ENCODE measurements around the gene NXN.
"Not testable (repeated sequence)": the region's sequence is repeated elsewhere in the genome, so short reads cannot be mapped to it uniquely, and the experiment has no call there.

Gene NXN

DNA sequence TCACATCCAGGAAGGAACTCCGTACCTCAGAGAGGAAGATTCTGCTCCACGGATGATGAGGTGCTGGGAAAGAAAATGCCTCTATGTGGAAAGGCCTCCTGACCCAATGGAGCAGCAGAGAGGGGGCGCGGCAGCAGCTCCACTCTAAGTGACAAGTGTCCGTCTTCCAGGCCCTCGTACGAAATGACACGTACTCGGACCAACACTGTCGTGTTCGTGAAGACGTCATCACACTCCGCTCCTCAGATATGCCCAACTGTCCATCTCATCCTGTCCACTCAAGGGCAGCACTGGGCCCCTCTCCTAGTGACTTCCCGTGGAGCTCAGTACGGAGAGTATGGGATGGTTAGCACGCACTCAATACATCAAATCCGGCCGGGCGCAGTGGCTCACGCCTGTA lies 165.2 kb downstream of the NXN start:
- no peak for DNase-seq

DNA sequence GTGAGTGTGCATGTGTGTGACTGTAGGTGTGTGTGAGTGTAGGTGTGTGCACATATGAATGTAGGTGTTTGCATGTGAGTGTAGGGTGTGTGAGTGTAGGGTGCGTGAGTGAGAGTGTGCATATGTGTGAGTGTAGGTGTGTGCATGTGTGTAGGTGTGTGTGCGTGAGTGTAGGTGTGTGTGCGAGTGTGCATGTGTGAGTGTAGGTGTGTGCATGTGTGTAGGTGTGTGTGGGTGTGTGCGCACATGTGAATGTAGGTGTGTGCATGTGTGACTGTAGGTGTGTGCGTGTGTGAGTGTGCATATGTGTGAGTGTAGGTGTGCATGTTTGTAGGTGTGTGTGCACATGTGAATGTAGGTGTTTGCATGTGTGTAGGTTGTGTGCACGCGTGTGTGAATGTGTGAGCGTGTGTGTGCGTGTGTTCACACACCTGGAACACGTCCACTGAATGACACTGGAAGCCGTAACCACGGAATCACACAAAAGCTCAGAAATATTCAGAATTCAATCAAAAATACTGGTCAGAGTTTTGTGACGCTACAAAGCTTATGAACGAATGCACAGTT lies 166.9 kb downstream of the NXN start:
- DNase-seq, result no peak

DNA sequence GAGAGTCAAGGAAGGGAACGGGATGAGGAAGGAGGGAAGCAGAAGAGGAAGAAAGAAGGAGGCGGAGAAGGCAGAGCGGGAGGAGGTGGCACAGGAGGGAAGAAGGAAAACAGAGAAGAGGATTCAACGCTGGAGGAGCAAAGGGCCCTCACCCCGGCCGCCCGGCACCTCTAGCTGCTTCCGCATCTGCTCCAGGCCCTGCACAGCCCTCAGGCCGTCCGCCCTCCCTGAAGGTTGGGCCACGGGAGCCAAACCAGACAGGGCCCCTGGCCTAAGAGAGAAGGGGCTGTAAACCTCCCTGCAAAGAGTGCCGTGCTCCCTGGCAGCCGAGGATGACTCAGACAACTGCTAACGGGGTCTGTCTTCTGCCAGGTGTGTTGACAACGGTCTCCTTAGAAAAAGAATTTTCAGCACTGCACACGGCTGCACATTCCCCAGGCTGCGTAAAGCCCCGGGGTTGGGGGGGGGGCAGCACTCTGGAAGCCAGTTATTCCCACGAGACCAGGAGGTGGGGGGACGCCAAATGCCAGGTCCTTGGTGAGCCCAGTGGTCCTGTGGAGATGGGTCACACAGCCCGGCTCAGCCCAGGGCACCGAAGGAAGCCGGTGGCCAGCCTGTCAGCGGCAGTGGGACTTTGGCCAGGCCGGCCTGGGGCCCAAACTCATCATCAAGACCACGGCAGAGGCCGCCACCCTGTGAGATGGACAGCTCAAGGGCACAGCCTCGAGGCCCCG lies 168.4 kb downstream of the NXN start:
- no peak for DNase-seq

DNA sequence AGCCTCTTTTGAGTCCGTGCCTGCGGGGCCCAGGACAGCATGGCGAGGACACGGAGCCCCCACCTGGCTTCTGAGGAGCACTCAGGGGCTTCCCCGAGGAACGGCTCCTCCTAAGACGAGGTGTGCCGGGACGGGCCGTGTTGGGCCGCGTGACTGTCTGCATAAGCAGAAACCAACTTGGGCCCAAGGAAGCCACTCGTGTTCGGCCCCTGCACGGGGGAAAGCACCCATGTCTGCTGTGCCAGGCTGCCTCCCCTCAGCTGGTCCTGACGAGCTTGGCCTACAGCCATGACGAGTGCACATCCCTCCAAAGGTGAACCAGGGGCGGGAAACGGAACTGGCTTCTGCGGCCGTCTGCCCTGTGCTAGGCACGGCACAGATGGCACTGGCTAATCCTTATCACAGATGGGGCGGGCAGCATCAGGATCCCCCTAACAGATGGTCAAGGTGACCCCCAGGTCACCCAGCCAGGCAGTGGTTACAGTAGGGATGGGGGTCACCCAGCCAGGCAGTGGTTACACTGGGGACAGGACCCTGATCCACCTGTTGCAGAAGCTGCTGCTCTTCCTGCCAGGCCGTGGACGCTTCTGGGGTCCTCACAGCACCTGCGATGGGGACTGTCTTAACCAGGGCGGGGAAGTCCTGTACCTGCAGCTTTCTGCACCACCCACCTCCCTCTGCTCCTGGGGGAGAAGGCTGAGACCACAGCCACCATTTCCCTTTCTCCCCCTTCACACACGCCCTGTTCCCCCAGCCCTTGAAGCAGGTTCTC lies 171.9 kb downstream of the NXN start:
- no peak for DNase-seq

DNA sequence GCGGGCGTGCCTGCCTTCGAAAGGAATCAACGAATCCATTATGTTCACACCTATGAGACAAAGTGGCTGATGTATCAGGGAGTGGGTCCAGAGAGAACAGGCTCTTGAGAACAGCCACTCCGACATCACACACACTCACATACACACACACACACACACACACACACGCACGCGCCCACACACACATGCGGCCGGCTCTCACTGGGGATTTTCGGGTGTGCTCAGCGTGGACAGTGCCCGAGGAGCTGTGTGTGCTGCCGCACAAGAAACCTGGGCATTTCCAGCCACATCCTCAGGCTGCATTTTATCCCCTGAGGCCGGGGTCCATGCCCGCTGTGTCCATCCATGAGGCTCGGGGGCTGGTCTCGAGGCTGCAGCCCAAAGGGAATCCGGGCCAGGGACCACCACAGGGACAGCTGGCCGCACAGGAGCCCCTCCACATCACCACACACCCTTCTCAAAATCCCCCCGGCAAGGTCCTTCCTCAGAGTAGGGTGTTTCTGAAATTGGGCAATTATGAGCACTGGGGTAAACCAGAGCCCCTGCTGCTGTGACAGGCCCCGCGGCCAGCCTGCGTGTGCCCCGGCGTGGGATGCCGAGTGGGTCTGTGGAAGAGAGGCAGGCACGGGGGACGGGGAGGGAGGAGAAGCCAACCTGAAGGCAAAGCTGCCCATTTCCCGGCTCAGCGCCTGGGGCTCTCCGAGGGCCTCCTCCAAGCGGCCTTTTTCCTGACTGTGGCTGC lies 172.6 kb downstream of the NXN start:
- no peak for DNase-seq

DNA sequence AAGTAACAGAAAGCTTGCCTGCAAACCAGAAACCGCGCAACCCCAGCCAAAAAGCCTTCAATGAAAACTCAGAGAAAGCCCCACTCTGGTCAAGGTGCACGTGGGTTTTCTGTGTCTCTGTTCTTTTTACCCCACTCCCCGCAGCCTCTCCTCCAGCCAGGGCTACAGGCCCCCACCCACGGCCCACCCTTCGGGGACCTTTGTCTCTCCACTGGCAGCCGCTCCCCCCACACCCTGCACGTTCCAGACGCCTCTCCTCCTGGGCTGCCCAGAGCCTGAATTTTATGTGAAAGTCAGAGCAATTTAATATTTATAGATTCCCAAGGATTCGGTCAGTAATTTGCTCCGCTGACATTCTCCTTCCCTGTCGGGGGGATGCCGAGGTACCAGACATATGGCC lies 173.2 kb downstream of the NXN start:
- no peak for DNase-seq

DNA sequence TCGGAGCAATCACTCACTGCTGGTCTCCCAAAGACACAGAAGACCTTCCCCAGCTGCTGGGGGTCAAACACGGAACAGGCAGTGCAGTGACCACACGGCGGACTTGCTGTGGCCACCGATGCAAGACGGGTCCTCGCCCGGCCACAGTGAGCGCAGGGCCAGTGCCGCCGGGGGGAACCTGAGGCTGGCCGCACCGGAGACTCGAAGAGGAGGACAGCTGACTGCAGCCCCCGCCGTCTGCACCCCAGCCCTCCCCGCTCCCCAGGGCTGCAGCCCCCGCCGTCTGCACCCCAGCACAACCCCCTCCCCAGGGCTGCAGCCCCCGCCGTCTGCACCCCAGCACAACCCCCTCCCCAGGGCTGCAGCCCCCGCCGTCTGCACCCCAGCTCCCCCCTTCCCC lies 173.7 kb downstream of the NXN start:
- not testable (repeated sequence) for DNase-seq

DNA sequence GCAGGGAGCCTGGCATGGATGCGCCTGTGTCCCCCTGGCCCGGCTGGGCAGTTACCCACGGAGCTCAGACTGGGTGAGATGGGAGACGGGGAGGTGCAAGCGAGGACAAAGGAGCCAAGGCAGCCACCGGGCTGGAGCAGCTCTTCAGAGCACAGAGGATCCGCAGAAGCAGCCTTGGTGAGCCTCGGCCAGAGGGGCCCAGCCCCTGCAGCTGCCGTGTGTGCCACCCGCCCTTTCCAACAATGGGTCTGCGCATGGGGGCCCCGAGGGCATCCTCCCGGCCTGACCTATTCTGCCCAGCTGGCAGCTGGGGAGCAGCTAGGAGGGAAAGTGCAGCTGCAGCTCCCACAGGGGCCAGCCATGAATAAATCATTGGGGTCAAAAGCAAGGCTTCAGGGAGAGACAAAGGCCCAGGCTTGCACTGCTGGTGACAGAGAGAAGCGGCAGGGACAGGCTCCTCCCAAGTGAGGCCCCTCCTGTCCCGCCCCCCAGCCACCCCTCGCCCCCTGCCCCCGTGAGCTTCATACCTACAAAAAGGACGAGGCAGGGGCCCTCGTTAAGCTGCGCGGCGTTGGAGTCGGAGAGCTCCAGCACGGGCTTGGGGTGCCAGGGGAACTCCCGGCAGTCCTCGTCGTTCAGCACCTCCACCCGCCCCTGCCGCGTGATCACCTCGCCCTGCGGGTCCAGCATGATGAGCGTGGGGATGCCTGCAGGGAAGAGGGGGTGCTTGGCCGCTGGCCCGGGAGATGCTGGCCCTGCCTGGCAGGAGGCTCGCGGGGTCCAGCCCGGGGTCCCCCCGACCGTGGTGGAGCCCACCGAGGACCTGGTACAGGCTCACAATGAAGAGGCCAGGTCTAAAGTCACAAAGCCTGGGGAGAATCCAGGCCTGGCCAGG lies 174.8 kb downstream of the NXN start:
- no peak for DNase-seq

DNA sequence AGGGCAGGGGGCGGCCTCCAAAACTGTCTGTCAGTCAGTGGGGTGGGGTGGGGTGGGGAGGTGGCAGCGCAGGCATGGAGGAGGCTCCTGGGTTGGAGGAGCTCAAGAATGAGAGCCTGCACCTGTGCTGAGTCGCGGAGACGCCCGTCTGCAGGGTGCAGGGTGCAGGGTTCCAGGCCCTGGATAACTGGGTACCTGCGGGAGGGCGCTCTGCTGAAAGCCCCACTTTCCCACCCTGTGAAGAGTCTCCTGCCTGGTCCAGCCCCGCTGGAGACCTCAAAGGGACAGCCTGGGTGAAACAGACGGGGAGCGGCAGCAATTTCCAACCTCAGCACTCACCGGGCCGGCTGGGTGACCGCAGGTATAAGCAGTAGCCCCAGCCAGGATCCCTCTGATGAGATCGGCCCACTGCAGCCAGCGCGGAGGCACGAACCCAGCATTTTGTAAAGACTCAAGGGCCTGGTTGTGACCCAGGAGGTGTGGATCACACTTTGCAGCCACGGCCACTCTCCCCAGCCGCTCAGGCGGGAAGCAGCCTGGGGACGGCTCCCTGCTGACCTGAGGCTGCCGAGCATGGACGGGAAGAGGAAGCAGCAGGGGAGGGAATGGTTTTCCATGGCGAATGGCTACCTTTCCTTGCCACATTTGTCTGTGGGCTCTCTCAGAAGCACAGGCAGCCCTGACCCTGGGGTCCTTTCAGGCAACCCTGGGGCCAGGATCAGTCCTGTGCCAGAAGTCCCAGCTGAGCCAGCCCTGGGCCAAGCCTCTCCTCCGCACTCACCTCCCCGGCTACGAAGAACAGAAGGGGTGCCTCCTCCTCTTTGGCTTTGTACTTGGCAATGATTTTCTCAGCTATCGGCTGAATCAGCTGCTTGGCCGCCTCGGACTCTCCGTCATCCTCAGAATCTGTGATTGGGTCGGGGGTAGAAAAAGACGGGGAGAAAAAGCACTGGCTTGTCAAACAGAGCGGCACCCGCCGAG lies 176.4 kb downstream of the NXN start:
- DNase-seq, result no peak

DNA sequence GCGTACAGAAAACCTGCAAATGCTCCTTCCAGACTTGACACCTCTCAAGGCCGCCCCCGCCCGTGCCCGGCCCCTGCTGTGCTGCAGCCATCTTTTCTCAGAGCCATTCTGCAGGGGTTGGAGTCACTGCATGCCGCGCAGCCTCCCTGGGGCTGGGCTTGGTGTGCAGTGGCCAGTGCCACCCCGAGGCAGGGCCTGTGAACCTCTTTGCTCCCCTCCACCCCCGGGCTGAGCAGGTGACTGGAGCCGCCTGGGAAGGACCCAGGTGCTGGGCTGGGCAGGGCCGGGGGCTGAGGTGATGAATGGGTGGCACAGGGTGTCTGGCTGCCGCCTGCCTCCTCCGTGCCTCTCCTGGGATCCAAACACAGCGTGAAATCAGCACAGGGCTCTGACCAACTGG lies 177.1 kb downstream of the NXN start:
- no peak for DNase-seq

DNA sequence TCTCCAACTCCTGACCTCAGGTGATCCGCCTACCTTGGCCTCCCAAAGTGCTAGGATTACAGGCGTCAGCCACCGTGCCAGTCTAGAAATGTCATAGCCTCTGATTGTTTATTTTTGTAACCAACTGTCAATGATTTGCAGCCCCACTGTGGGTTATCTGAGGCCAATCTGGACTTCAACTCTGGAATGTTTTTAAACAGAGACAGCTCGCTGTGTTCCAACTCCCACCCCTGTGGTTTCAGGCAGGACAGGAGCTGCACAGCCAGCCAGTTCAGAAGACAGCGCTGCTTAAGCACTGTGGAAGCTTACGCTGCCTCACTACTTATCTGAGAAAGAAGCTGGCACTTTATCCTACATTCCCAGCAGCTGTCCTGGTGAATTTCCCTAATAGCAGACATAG lies 177.9 kb downstream of the NXN start:
- no peak for DNase-seq

DNA sequence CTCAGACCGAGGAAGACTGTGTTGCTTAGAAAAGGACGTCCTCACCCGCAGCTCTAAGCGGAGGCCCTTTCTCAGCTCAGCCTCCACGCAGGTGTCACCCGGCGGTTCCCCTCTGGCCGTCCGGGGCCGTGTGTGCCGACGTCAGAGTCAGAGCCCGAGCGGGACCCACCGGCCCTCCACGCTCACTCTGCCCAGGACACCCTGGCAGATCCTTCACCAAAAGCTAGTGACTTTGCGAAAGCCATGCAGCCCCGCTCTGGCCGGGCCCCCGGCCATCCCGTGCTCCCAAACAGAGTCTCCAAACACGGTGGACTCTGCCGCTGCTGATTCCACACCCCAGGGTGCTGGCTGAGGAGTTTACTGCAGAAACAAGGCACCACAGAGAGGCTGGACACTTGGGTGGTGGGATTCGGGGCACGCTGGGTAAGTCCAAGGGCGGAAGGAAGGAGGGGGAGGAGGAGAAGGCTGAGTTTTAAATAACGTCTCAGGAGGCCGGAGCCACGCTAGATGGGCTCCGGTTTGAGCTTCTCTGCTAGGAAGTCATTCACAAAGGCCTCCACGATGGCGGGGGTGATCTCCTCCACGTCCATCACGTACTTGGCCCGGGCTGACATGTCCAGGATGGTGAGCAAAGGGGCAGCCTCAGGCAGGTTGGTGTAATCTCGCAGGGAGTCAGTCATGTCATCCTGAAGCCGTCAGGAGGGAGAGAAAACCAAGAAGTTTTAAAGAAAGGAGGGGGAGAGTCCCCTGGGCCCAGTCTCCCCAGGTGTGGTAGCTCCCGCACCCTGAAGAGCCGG lies 178.9 kb downstream of the NXN start:
- DNase-seq, result no peak

DNA sequence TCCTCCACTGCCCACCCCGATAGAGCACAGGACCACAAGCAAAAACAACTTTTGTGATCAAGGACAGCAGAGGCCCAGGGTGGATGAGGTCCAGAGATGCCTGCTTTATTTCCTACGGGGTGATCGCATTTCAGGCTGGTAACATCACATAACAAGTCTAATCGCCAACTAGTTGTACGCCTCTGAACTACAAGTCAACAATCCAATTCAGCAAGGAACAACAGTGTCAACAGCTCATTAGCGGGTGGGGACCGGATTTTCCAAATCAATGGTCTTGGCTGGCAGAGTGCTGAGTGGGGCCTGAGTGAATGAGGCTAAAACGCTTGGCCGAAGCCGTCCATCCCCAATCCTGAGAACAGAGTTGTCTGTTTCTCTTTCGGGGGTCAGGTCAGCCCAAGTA lies 180.3 kb downstream of the NXN start:
- DNase-seq, result no peak

DNA sequence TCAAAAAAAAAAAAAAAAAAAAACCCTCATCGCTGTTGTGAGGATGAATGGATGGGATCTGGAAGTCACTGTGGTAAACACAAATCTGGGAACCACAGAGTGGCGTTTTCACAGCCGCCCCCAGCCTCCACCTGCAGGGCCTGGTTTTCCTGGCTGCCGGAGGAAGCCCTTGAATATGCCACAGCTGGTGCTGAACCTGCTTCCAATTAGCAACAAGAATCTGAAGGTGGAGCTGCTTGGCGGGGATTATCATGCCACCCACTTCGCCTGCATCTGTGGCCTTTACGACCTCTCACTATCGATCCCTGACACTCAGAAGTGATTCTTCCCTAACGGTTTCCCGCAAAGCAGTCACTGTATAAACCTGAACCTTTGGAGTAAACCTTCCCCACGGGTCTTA lies 181.3 kb downstream of the NXN start:
- DNase-seq, result no peak

DNA sequence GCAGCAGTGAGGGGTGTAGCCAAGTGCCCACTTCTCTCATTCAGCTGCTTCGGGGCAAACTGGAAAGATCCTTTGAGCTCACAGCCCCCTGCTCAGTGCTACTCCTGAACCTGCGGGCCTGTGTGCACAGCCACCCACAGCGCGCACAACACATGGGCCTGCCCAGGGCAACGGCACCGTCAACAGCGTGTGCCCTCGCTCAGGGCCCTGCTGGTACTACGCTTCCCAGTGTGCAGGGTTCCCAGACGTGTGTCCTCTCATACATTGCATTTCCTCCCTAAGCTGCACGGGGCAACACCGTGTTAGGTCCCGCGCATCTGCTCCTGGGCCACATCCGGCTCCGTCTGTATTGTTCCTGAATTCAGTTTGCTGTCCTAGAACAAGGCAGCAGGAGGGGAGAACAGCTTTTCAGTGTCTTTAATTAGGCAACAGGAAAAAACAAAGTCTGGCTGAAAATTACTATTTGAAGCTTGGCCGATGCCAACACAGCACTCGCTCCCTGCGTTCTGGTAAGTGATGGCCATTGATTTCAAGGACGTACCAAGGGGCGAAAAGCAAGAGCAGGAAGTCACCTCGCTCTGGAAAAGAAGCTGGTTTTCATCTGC lies 182.2 kb downstream of the NXN start:
- no peak for DNase-seq

DNA sequence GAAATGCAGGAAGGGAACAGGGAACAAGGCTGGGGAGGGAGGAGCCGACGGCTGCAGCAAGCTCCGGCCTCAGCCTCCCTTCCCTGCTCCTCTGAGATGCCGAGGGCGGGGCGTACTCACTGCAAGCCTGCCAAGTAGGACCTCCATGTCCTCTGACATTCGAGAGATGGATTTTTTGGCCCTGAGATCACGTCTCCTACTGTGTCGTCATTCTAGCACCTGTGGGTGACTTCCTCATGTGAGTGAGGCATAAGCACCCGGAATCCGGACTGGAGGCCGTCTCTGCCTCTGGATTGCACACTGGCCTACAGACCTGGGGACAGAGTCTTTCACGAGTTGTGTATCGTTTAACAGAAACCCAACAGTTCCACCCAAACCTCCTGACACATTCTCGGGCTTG lies 183.0 kb downstream of the NXN start:
- DNase-seq, result no peak

DNA sequence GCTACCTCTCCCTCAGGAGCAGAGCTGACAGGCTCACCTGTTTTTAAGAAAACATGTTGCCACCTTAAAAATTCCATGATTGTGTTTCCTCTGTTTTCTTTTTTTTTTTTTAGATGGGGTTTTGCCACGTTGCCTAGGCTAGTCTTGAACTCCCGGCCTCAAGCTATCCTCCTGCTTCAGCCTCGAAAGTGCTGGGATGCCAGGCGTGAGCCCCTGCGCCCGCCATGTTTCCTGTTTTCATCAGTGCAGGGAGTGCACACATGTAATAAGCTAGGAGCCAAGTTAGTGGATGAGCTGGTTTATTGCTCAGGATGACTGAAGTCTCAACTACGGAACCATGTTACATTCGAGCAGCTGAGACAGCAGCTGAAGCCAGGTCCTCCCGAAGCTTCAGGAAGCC lies 183.9 kb downstream of the NXN start:
- no peak for DNase-seq

DNA sequence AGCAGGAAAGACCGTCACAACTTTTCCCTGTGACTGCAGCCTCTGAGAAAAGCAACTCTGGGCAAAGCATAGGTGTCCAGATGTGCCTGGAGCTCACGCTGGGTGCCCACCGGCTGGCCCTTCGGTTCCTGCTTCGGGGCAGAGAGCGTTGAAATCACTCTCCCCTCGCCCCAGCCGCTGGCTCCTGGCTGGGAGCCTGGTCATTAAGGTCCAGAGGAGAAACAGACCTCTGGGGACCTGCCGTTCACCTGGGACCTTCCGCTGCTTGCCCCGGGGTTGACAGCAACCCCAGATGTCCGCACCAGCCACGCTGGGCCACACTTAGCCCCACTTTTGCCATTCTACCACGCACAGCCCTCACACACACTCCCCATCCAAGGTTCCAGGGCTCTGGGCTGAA lies 184.3 kb downstream of the NXN start:
- no peak for DNase-seq

DNA sequence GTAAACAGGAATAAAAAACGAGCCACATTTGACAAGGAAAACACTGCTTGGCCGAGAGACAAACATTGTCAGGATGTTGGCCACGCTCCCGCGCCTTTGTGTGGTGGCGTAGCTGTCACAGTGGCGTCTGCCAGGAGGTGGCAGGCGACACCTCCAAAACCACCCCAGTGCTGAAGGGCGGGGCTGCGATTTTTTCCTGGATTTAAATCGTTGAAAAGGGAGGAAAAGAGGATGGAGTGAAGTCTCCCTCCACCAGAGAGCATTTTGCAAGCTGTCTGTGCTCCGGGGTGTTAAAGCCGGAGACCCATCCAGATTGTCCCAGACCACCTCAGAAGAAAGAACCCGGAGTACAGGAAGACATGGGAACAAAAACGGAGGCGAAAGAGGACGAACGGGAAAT lies 184.7 kb downstream of the NXN start:
- DNase-seq, result no peak

DNA sequence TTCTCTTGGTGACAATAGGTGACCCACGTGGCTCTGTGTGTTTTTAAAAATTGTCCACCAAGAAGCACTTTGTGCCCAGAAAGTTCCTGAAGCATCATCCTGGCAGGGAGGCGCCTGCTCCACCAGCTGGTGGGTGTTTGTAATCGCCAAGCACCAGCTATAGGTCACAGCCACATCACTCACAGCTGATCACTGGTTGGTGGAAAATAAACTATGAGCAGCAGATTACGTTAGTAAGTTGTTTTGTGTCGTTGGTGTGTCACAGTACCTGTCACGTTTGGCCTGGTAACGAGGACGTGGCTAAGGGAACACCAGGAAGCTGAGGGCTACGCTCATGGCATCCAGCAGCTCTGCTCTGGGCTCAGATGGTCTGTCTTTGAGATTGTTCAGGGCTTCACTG lies 187.3 kb downstream of the NXN start:
- no peak for DNase-seq
